ENCODE data around the gene PNMA3. TPM values are rescaled to one million over a fixed set of nuclear protein-coding genes. Genes with fewer than 3 reads are reported as not detected.
"Not testable (repeated sequence)": the region's sequence is repeated elsewhere in the genome, so short reads cannot be mapped to it uniquely, and the experiment has no call there.

PNMA3 gene
- total RNA-seq, 1 donor from 2014 or later, result 2.9 TPM

DNA sequence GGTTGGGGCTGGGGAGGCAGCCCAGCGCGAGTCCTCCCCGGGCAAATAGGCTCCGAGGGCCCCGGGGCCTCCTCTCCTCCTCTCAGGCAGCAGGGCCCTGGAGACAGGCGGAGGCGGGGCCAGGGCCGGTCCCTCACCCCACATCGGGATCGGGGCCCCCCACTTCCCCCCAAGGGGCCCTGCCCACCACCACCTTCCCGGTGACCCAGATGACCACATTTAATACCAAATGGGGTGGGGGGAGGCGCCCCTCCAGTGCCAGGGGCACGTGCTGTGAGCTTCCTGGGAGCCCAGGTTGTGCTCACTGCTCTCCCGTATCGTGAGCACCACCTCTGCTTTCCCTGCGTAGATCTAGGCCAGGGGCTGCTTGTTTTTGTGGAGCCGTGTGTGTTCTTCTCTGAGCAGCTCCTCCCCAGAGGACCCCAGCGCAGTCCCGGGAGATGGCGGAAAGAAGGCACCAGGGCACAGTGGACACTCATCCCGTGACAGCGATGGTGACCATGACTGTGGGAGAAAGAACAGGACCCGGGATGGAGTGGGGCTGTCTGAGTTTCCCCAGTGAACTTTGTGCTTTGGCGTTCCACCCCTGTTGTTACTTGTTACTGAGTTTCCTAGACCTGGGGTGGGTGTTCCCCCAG is 18.1 kb downstream of the PNMA3 start:
- no peaks in the 10 kb centered on the region for H3F3A ChIP-seq (ENCODE audit: low read depth)
- H3K4me1 ChIP-seq, result no peaks in the 10 kb centered on the region
- Mint-ChIP-seq H3K27ac (no peak overlapping the region), H3K9me3 (no peaks in the 10 kb centered on the region), H3K36me3 (no peaks in the 10 kb centered on the region), H3K4me1 (no peaks in the 10 kb centered on the region), H3K4me3 (no peak overlapping the region), H3K27me3 (ENCODE audit: insufficient read depth, low read depth) (no peaks in the 10 kb centered on the region)
- H4K20me1 ChIP-seq (ENCODE audit: low read depth), result no peaks in the 10 kb centered on the region
- H3K36me3 ChIP-seq, result no peaks in the 10 kb centered on the region
- no peak overlapping the region for H3K27ac ChIP-seq
- no peaks in the 10 kb centered on the region for H3K27me3 ChIP-seq
- H3K9ac ChIP-seq, result no peak overlapping the region
- no peak for DNase-seq (ENCODE audit: low spot score)
- no peaks in the 10 kb centered on the region for H3K9me3 ChIP-seq (ENCODE audit: low read depth)
- no peak overlapping the region for H2AFZ ChIP-seq (replicated peaks)
- H3K4me2 ChIP-seq, result no peak overlapping the region
- TF ChIP-seq EZH2phosphoT487 (IDR thresholded peaks at IDR 0.05) (no peak), EZH2 (IDR thresholded peaks at IDR 0.05) (no peak)
- TF ChIP-seq, protein P1, sequence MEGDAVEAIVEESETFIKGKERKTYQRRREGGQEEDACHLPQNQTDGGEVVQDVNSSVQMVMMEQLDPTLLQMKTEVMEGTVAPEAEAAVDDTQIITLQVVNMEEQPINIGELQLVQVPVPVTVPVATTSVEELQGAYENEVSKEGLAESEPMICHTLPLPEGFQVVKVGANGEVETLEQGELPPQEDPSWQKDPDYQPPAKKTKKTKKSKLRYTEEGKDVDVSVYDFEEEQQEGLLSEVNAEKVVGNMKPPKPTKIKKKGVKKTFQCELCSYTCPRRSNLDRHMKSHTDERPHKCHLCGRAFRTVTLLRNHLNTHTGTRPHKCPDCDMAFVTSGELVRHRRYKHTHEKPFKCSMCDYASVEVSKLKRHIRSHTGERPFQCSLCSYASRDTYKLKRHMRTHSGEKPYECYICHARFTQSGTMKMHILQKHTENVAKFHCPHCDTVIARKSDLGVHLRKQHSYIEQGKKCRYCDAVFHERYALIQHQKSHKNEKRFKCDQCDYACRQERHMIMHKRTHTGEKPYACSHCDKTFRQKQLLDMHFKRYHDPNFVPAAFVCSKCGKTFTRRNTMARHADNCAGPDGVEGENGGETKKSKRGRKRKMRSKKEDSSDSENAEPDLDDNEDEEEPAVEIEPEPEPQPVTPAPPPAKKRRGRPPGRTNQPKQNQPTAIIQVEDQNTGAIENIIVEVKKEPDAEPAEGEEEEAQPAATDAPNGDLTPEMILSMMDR (IDR thresholded peaks at IDR 0.05), result no peak
- H3K79me2 ChIP-seq (ENCODE audit: low read depth), result no peaks in the 10 kb centered on the region
- H3K4me3 ChIP-seq, result no peak overlapping the region

GRCh38 chrX:153074935-153075334 is 18.7 kb downstream of the PNMA3 start:
- Histone ChIP-seq H3K4me2 (no peak overlapping the region), H4K20me1 (ENCODE audit: low read depth) (no peaks in the 10 kb centered on the region), H3K36me3 (no peaks in the 10 kb centered on the region), H3K4me3 (no peak overlapping the region), H2AFZ (replicated peaks) (no peak overlapping the region), H3K9ac (no peak overlapping the region), H3K9me3 (ENCODE audit: low read depth) (no peaks in the 10 kb centered on the region), H3F3A (ENCODE audit: low read depth) (no peaks in the 10 kb centered on the region), H3K4me1 (no peaks in the 10 kb centered on the region), H3K27ac (no peak overlapping the region), H3K27me3 (no peaks in the 10 kb centered on the region), H3K79me2 (ENCODE audit: low read depth) (no peaks in the 10 kb centered on the region)
- Mint-ChIP-seq H3K4me1 (no peaks in the 10 kb centered on the region), H3K9me3 (no peaks in the 10 kb centered on the region), H3K4me3 (no peak overlapping the region), H3K27ac (no peak overlapping the region), H3K36me3 (no peaks in the 10 kb centered on the region), H3K27me3 (ENCODE audit: insufficient read depth, low read depth) (no peaks in the 10 kb centered on the region)
- TF ChIP-seq EZH2phosphoT487 (IDR thresholded peaks at IDR 0.05) (no peak), EZH2 (IDR thresholded peaks at IDR 0.05) (no peak)
- TF ChIP-seq, protein P1 (IDR thresholded peaks at IDR 0.05), result no peak
- DNase-seq (ENCODE audit: low spot score), result no peak

DNA sequence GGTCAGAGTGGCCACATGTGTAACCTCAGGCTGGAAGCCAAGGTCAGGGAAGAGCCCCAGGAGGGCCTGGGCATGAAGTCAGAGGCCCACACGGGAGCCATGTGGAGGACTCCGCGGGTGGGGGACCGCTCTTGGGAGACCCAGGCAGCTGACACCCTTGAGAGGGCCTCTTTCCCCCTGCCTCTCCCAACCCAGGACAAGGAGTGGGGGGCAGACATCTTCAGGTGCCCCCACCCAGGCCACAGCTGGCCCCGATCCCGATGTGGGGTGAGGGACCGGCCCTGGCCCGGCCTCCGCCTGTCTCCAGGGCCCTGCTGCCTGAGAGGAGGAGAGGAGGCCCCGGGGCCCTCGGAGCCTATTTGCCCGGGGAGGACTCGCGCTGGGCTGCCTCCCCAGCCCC is 19.1 kb downstream of the PNMA3 start:
- H4K20me1 ChIP-seq (ENCODE audit: low read depth), result no peaks in the 10 kb centered on the region

DNA sequence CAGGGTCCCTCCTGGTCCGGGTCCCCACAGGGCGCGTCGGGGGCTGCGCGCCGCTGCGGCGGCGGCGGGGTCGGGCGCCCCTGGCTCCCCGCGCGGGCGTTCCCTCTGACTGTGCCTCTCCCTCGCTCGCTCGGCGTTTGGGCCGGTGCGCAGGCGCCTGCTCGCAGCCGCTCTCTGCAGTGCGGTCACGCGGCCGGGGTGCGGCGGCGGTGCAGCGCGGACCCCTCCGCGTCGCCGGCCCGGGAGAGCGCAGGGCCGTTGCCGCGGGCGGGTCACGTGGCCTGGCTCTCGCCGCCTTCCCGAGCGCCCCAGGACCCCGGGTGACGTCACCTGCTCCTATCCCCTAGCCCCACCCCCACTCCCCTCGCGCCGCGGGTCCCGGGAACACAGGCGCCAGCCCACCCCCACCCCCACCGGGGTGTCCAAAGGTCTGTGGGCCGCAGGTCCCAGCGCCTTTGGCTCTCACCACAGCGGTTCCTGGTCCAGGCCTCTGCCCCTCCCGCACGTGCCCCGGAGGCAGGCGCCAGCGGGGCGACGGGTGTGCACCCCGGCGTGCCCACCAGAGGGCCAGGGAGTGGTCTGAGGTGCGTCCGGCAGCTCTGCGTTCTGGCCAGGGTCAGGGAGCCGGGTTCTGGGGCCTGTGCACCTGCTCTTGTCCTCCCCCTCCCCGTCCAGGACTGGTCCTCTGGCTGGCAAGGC is 21.3 kb downstream of the PNMA3 start:
- not testable (repeated sequence) for H3K27ac Mint-ChIP-seq; DNase-seq (ENCODE audit: low spot score); H3K27me3 Mint-ChIP-seq (ENCODE audit: insufficient read depth, low read depth); H3K27ac ChIP-seq; H3K36me3 ChIP-seq; H3K4me2 ChIP-seq; H3K4me1 ChIP-seq; H3K4me1 Mint-ChIP-seq; H3F3A ChIP-seq (ENCODE audit: low read depth); H3K9ac ChIP-seq; H3K9me3 ChIP-seq (ENCODE audit: low read depth); H3K4me3 ChIP-seq; H3K36me3 Mint-ChIP-seq; H3K79me2 ChIP-seq (ENCODE audit: low read depth); H3K9me3 Mint-ChIP-seq; H3K27me3 ChIP-seq; H3K4me3 Mint-ChIP-seq; H2AFZ ChIP-seq (replicated peaks); H4K20me1 ChIP-seq (ENCODE audit: low read depth)

More for the DNA sequence above, 19.1 kb downstream of the PNMA3 start:
- H3K9ac ChIP-seq, result no peak overlapping the region
- H3K4me3 ChIP-seq, result no peak overlapping the region
- DNase-seq (ENCODE audit: low spot score), result no peak
- TF ChIP-seq EZH2 (IDR thresholded peaks at IDR 0.05), result no peak
- TF ChIP-seq, protein P1 (IDR thresholded peaks at IDR 0.05), result no peak
- no peak for TF ChIP-seq EZH2phosphoT487 (IDR thresholded peaks at IDR 0.05)
- no peaks in the 10 kb centered on the region for H3K27me3 Mint-ChIP-seq (ENCODE audit: insufficient read depth, low read depth)
- H3F3A ChIP-seq (ENCODE audit: low read depth), result no peaks in the 10 kb centered on the region
- H3K4me1 Mint-ChIP-seq, result no peaks in the 10 kb centered on the region
- H2AFZ ChIP-seq (replicated peaks), result no peak overlapping the region
- no peaks in the 10 kb centered on the region for H3K9me3 ChIP-seq (ENCODE audit: low read depth)
- H3K36me3 Mint-ChIP-seq, result no peaks in the 10 kb centered on the region
- no peaks in the 10 kb centered on the region for H3K27me3 ChIP-seq
- no peaks in the 10 kb centered on the region for H3K79me2 ChIP-seq (ENCODE audit: low read depth)
- no peak overlapping the region for H3K27ac Mint-ChIP-seq
- H3K36me3 ChIP-seq, result no peaks in the 10 kb centered on the region
- H3K27ac ChIP-seq, result no peak overlapping the region
- no peak overlapping the region for H3K4me2 ChIP-seq
- no peaks in the 10 kb centered on the region for H3K4me1 ChIP-seq
- no peaks in the 10 kb centered on the region for H3K9me3 Mint-ChIP-seq
- no peak overlapping the region for H3K4me3 Mint-ChIP-seq

GRCh38 chrX:153083238-153083923 is 27.1 kb downstream of the PNMA3 start:
- not testable (repeated sequence) for H3K4me2 ChIP-seq; H3K4me1 ChIP-seq; H3K9me3 Mint-ChIP-seq; H3K27ac ChIP-seq; H3K4me3 Mint-ChIP-seq; H3K4me3 ChIP-seq; H3K79me2 ChIP-seq (ENCODE audit: low read depth); H3K4me1 Mint-ChIP-seq; H3K36me3 ChIP-seq; H4K20me1 ChIP-seq (ENCODE audit: low read depth); H3K27ac Mint-ChIP-seq; H3K27me3 Mint-ChIP-seq (ENCODE audit: insufficient read depth, low read depth); H3F3A ChIP-seq (ENCODE audit: low read depth); H3K36me3 Mint-ChIP-seq; H3K27me3 ChIP-seq; H2AFZ ChIP-seq (replicated peaks); H3K9ac ChIP-seq; DNase-seq (ENCODE audit: low spot score); H3K9me3 ChIP-seq (ENCODE audit: low read depth)

All from neural progenitor cell (in vitro differentiated cells).